Stimulated activated CD4-positive, alpha-beta T cell treated with anti-CD3 and anti-CD28 coated beads, Interleukin-1b, Interleukin-23, amount 100 ng/mL, for 48 hours (primary cell): ENCODE results near the gene ARL8A.

Experiments used
- DNase-seq: peaks from one replicate; pipeline ENCODE4 v3.0.0-alpha.2; 2020

Gene ARL8A

GRCh38 chr1:202107801-202108731 lies 36.5 kb downstream of the ARL8A start:
- no peak for DNase-seq

- DNase-seq: no peak
These were observed 37.2 kb downstream of the ARL8A start for GRCh38 chr1:202107321-202107761.

- no peak for DNase-seq
These were observed 37.9 kb downstream of the ARL8A start for GRCh38 chr1:202106340-202107254.

- DNase-seq: no peak
These were observed 38.8 kb downstream of the ARL8A start for GRCh38 chr1:202105571-202106339.

GRCh38 chr1:202104073-202104472 lies 40.5 kb downstream of the ARL8A start:
- no peak for DNase-seq

GRCh38 chr1:202101184-202101583 lies 43.4 kb downstream of the ARL8A start:
- no peak for DNase-seq

GRCh38 chr1:202093858-202094257 lies 50.7 kb downstream of the ARL8A start:
- DNase-seq: no peak

GRCh38 chr1:202090994-202091393 lies 53.5 kb downstream of the ARL8A start:
- DNase-seq: no peak

- no peak for DNase-seq
These were observed 56.3 kb downstream of the ARL8A start for GRCh38 chr1:202088206-202088605.

GRCh38 chr1:202086579-202087350 lies 57.8 kb downstream of the ARL8A start:
- DNase-seq: no peak

- no peak for DNase-seq
These were observed 58.7 kb downstream of the ARL8A start for GRCh38 chr1:202085682-202086373.

- no peak for DNase-seq
These were observed 59.5 kb downstream of the ARL8A start for GRCh38 chr1:202084791-202085681.
